Mesothelial cell of epicardium (in vitro differentiated cells): ENCODE measurements around the gene RTN4R. TPM values are rescaled to one million over a fixed set of nuclear protein-coding genes. Genes with fewer than 3 reads are reported as not detected.

Experiments
- DNase-seq, 2 experiments: peaks; one replicate each; pipeline ENCODE4 v3.0.0; 2021; ENCODE audit warnings: low spot score in 2 of 2; ENCODE audit not compliant: unreplicated experiment in 2 of 2
- H3K27ac Mint-ChIP-seq: 2 replicates; pipeline ENCODE4 v1.8.0; 2021; ENCODE audit warnings: mixed read lengths
- H3K27me3 Mint-ChIP-seq: 2 replicates; pipeline ENCODE4 v1.8.0; 2021; ENCODE audit warnings: low read depth, mixed read lengths
- H3K36me3 Mint-ChIP-seq: 2 replicates; pipeline ENCODE4 v1.8.0; 2021; ENCODE audit warnings: mixed read lengths
- H3K4me1 Mint-ChIP-seq: 2 replicates; pipeline ENCODE4 v1.8.0; 2021; ENCODE audit warnings: mixed read lengths
- H3K4me3 Mint-ChIP-seq: 2 replicates; pipeline ENCODE4 v1.8.0; 2021; ENCODE audit warnings: mild to moderate bottlenecking, moderate library complexity, mixed read lengths
- H3K9me3 Mint-ChIP-seq: 2 replicates; pipeline ENCODE4 v1.8.0; 2021; ENCODE audit warnings: mixed read lengths
- total RNA-seq: library from RNA; stranded (reverse); gene quantifications from 3 replicates; pipeline ENCODE4 v1.2.1, GENCODE V29; 2021
- TF ChIP-seq, protein P1 (sequence below): fragments of 200-600 bp; sonication (generic); IDR thresholded peaks from one replicate; pipeline ENCODE4 v1.5.0; 2021; ENCODE audit warnings: antibody characterized with exemption; ENCODE audit not compliant: unreplicated experiment

Gene RTN4R
- total RNA-seq, 1 donor from 2014 or later, result 10.0 TPM

DNA sequence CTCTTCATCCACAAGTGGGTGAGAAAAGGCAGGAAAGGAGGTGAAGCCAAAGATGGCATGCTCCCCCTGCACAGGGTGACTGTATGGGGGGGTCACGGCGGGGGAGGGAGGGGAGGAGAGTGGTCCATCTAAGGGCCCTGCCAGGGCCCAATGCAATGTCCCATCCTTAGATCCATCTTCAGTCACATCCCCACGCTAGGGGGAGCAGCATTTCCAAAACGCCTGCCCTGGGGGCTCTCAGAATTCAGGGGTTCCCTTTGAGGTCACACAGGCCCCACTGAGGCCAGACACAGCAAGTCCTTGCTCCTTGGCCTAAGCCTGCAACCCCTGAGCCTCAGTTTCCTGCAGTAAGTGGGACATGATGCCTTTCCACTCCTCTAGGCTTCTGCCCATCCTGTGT is 52.4 kb downstream of the RTN4R start:
- TF ChIP-seq, protein P1, sequence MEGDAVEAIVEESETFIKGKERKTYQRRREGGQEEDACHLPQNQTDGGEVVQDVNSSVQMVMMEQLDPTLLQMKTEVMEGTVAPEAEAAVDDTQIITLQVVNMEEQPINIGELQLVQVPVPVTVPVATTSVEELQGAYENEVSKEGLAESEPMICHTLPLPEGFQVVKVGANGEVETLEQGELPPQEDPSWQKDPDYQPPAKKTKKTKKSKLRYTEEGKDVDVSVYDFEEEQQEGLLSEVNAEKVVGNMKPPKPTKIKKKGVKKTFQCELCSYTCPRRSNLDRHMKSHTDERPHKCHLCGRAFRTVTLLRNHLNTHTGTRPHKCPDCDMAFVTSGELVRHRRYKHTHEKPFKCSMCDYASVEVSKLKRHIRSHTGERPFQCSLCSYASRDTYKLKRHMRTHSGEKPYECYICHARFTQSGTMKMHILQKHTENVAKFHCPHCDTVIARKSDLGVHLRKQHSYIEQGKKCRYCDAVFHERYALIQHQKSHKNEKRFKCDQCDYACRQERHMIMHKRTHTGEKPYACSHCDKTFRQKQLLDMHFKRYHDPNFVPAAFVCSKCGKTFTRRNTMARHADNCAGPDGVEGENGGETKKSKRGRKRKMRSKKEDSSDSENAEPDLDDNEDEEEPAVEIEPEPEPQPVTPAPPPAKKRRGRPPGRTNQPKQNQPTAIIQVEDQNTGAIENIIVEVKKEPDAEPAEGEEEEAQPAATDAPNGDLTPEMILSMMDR, result no peak
- peaks cover 2% of the 10 kb centered on the region for H3K27me3 Mint-ChIP-seq
- no peaks in the 10 kb centered on the region for H3K36me3 Mint-ChIP-seq
- H3K9me3 Mint-ChIP-seq, result no peaks in the 10 kb centered on the region
- H3K4me3 Mint-ChIP-seq, result no peak overlapping the region
- H3K4me1 Mint-ChIP-seq, result peaks cover 2% of the 10 kb centered on the region
- H3K27ac Mint-ChIP-seq, result no peak overlapping the region
- DNase-seq, result no peak

DNA sequence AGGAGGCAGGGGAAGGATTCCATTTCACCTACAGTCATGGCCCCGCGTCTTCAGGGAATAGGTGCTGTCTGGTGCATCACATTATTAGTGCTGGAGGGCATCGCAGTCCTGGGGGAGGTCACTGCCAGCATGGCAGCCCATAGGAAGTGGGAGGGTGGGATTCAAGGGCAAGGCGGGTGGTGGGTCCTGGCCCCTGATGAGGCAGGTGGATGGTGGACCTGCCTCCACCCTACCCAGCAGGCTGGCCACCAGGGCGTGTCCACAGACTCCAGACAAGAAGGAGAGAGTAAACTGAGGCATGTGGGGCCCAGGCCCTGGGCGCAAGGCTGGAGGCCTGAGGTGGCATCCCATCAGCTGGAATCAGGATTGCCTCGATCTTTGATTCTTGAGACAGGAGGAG is 53.3 kb downstream of the RTN4R start:
- H3K36me3 Mint-ChIP-seq, result no peaks in the 10 kb centered on the region
- peaks cover 2% of the 10 kb centered on the region for H3K4me1 Mint-ChIP-seq
- TF ChIP-seq, protein P1, result no peak
- H3K4me3 Mint-ChIP-seq, result no peak overlapping the region
- H3K27me3 Mint-ChIP-seq, result peaks cover 2% of the 10 kb centered on the region
- H3K27ac Mint-ChIP-seq, result no peak overlapping the region
- H3K9me3 Mint-ChIP-seq, result no peaks in the 10 kb centered on the region
- no peak for DNase-seq

DNA sequence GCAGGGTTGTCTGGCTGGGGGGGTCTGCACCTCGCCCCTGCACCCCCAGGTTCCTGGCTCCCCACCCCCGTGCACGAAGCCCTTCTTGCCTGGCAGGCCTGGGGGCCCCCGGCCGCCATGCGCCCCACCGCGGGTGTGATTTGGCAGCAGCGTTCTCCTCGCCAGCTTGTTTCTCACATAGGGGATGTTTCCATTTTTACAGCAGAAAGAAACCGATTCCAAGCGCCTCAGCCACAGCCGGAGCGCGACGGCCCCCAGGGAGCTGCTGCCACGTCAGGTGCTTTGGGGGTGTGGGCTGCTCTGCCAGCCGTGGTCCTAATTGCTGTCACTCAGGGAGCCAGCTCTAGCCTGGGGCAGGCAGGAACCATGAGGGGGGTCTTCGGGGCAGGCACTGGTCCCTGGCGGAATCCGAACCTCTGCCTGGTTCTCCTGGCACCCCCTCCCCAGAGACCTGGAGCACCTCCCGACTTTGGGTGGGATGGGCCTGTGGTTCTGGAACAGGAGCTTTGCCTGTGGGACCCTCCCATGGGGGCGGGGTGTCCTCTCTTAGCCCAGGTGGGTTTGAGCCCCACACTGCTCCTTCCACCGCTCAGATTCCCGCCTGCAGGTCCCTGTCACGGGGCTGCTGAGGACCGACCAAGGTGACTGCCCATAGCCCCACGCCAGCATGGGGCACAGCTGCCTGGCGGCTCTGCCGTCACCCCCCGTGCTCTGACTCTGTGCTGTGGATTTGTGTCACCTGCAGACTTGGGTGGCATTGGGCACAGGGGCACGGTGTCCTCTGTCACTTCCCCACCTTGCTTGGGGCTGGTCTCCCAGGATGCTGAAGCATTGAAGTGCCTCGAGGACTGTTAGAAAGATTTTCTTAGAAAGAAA is 54.0 kb downstream of the RTN4R start:
- peaks cover 2% of the 10 kb centered on the region for H3K27me3 Mint-ChIP-seq
- DNase-seq, result no peak
- H3K27ac Mint-ChIP-seq, result no peak overlapping the region
- no peaks in the 10 kb centered on the region for H3K36me3 Mint-ChIP-seq
- H3K9me3 Mint-ChIP-seq, result no peaks in the 10 kb centered on the region
- no peak overlapping the region for H3K4me3 Mint-ChIP-seq
- TF ChIP-seq, protein P1, result no peak
- peaks cover 2% of the 10 kb centered on the region for H3K4me1 Mint-ChIP-seq

DNA sequence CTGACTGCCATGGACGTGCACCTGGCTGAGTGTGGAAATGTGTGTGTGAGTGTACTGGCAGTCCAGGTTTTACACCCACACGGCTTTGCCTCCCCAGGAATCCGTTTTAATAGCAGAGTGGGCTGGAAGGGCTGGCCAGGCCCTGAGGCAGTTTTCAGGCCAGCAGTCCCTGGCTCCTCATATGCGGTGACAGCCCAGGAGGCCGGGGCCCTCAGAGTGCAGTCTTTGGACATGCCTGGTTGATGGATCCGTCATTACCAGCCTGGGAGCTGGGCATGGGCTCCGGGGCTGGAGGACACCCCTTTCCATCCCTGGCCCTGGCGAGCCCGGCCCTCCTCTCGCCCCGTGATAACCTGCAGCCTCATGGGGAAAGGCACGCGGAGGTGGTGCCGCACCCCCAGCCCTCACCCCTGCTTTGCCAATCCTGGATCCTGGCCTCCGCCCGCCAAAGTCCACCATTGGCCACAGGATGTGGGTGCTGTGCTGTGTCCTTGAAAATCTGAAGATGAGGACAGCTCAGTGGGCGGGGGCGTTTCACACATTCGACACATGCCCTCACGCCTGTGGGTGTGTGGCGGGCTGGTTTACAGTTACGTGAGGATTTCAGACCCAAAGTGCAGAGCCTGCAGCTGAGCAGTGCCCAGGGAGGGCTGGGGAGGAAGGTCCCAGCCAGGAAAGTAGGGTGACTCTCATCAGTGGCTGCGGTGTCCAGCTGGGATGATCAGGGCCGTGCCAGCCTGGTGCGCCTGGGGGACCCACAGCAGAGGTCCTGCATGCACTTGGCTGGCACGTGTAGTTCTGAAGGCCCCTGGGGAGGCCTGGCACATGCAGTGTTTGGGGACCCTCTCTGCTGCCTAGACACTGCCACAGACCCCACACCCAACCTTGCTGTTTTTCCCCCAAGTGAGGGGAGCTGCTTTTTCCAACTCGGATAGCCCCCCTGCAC is 55.1 kb downstream of the RTN4R start:
- Mint-ChIP-seq H3K27ac (no peak overlapping the region), H3K9me3 (no peaks in the 10 kb centered on the region), H3K4me3 (no peak overlapping the region), H3K4me1 (peaks cover under 1% of the 10 kb centered on the region), H3K27me3 (peaks cover 2% of the 10 kb centered on the region), H3K36me3 (no peaks in the 10 kb centered on the region)
- DNase-seq, result no peak
- TF ChIP-seq, protein P1, result no peak

DNA sequence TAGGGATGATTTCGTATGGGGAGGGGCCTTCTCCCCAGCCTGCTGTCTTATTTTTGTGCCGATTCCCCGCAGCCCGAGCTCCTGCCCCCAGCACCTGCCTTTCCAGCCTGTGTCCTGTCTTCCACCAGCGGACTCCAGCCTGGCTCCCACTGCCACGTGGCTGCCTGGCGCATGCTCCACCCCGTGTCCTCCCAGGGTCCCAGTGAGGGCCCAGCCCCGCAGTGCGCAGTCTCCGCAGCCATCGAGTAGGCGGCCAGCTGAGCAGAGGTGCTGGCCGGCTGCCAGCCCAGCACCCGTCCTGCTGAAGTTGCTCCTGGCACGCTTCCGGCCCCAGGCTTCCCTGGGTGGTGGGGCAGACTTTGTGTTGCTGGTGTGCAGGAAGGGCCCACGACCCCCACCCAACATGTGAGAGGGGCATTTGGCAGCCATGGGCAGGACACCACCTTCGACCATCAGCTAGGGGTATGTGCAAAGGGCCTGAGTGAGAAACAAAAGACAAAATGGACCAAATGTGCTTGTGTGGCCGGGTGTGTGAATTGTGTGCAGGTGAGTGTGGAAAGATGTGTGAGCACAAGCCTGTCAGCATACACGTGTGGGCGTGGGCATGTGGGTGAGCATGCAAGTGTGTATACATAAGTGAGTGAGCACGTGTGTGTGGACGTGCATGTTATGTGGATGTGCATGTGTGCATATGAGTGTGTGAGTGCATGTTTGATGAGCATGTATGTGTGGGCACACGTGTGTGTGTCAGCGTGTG is 55.9 kb downstream of the RTN4R start:
- TF ChIP-seq, protein P1, result no peak
- Mint-ChIP-seq H3K4me3 (no peak overlapping the region), H3K4me1 (peaks cover 5% of the 10 kb centered on the region), H3K9me3 (no peaks in the 10 kb centered on the region), H3K27me3 (peaks cover 2% of the 10 kb centered on the region), H3K27ac (no peak overlapping the region), H3K36me3 (no peaks in the 10 kb centered on the region)
- DNase-seq, result no peak
